GM21529 (cell line): Measurements from ENCODE around the gene INTS11.
A peak's percentile ranks its signal among the peaks of the same experiment; 100 is the strongest.

Experiments
- ATAC-seq: cut with Tn5 transposase; IDR thresholded peaks from one replicate; pipeline ENCODE4 v1.9.1; 2021; ENCODE audit not compliant: unreplicated experiment

The INTS11 gene

GRCh38 chr1:1358433-1359271 is 34.2 kb upstream of the INTS11 start, which contains the start of gene MXRA8:
Gene MXRA8, minus strand, starts transcription at chr1:1358555. Its CDS starts 51 bp downstream, at chr1:1358504.
- no peak for ATAC-seq

GRCh38 chr1:1357871-1358432 is 33.5 kb upstream of the INTS11 start:
- ATAC-seq, result no peak

GRCh38 chr1:1356796-1357401 is 32.4 kb upstream of the INTS11 start:
- no peak for ATAC-seq

GRCh38 chr1:1356166-1356795 is 31.8 kb upstream of the INTS11 start:
- no peak for ATAC-seq

- no peak for ATAC-seq
These were observed 31.0 kb upstream of the INTS11 start for GRCh38 chr1:1355416-1355815.

GRCh38 chr1:1354271-1355247 is 30.1 kb upstream of the INTS11 start:
- ATAC-seq, result no peak

GRCh38 chr1:1353389-1354151 is 29.1 kb upstream of the INTS11 start:
- no peak for ATAC-seq

- ATAC-seq, result no peak
These were observed 28.4 kb upstream of the INTS11 start for GRCh38 chr1:1352786-1353388.

- ATAC-seq, result no peak
These were observed 27.3 kb upstream of the INTS11 start for GRCh38 chr1:1351511-1352427.

GRCh38 chr1:1349256-1350012 is 25.0 kb upstream of the INTS11 start, which contains the start of gene DVL1:
Gene DVL1, minus strand, starts transcription at chr1:1349418. Its CDS starts 353 bp downstream, at chr1:1349065.
- ATAC-seq, result peak; percentile 52

GRCh38 chr1:1348420-1349255 is 24.2 kb upstream of the INTS11 start:
- peak; percentile 35 for ATAC-seq

- ATAC-seq, result no peak
These were observed 23.4 kb upstream of the INTS11 start for GRCh38 chr1:1347663-1348419.

- no peak for ATAC-seq
These were observed 22.7 kb upstream of the INTS11 start for GRCh38 chr1:1347026-1347595.

GRCh38 chr1:1346501-1346890 is 22.0 kb upstream of the INTS11 start:
- ATAC-seq, result no peak

- no peak for ATAC-seq
These were observed 21.5 kb upstream of the INTS11 start for GRCh38 chr1:1345860-1346500.
